Left lung (tissue), 10 donors: ENCODE measurements around the gene ZC3H6. TPM values are rescaled to one million over a fixed set of nuclear protein-coding genes. Genes with fewer than 3 reads are reported as not detected.
"Not testable (repeated sequence)": the region's sequence is repeated elsewhere in the genome, so short reads cannot be mapped to it uniquely, and the experiment has no call there.

Experiments used
- ATAC-seq: fragments of 200-7000 bp; cut with Tn5 transposase; one replicate; pipeline ENCODE4 v1.9.1; 2020; ENCODE audit warnings: moderate library complexity
- DNase-seq, 4 donors: peaks; one replicate each; pipeline ENCODE4 v3.0.0-alpha.2; 2013 to 2020
- H3K27ac ChIP-seq, 2 donors: fragments of 200-600 bp; sonication (generic) in 1 of 2; one replicate each; pipeline versions ENCODE4 v1.5.0 to v1.8.0; 2020 to 2021
- H3K27me3 ChIP-seq, 2 donors: fragments of 200-600 bp; sonication (generic) in 1 of 2; one replicate each; pipeline versions ENCODE4 v1.5.0 to v1.8.0; 2020 to 2021
- H3K36me3 ChIP-seq, 2 donors: fragments of 200-600 bp; sonication (generic) in 1 of 2; one replicate each; pipeline versions ENCODE4 v1.5.0 to v1.8.0; 2020 to 2021
- H3K4me1 ChIP-seq, 2 donors: fragments of 200-600 bp; one replicate each; pipeline ENCODE4 v1.8.0; 2021
- H3K4me3 ChIP-seq, 2 donors: fragments of 200-600 bp; sonication (generic) in 1 of 2; one replicate each; pipeline versions ENCODE4 v1.5.0 to v1.8.0; 2020 to 2021; ENCODE audit warnings: mild to moderate bottlenecking in 1 of 2
- H3K9me3 ChIP-seq, 2 donors: fragments of 200-600 bp; sonication (generic) in 1 of 2; one replicate each; pipeline versions ENCODE4 v1.5.0 to v1.8.0; 2020 to 2021
- intact Hi-C, 2 donors: fragments of 100-400 bp; cut with DNase I; formaldehyde crosslinking; loops; one replicate each; pipeline versions ENCODE4 v1.11.2 to v1.14.2; 2022
- polyA plus RNA-seq, 6 donors: library from polyadenylated mRNA; unstranded; fragments of 120-200 nt; gene quantifications; one replicate each; pipeline ENCODE4 v1.2.1, GENCODE V29; 2013; ENCODE audit not compliant: insufficient read length in 6 of 6
- total RNA-seq, 2 donors: library from RNA; stranded (reverse); fragmentation: NEBNext Ultra II Directional; extraction: Animal tissue kit (Norgen Biotek cat#: 25700); gene quantifications; one replicate each; pipeline ENCODE4 v1.2.1, GENCODE V29; 2021
- donor health status: DM: no; HTN: yes; CAD: no.
- donor health status: DM: no; HTN: no; CAD: no.

Gene ZC3H6
- total and polyA plus RNA-seq, 8 donors: 8.2 to 11.9 (median 9.8) TPM

GRCh38 chr2:112360055-112360454, 84.7 kb downstream of the ZC3H6 start:
- DNase-seq, intact Hi-C loops, H3K27ac ChIP-seq, H3K27me3 ChIP-seq, H3K4me1 ChIP-seq, ATAC-seq, H3K36me3 ChIP-seq, H3K4me3 ChIP-seq: not testable (repeated sequence)
- peaks cover 0 to 20% of the 10 kb centered on the region in 2 donors for H3K9me3 ChIP-seq

Other genes starting within 250 kb of the ZC3H6 start
- gene TMEM87B, start 220.3 kb upstream of the ZC3H6 start, total RNA-seq: 10 to 100 TPM; 32.2 to 36.8 TPM
- 10 to 100 TPM; 24.6 to 31.2 (median 27.3) TPM for gene TMEM87B, start 220.3 kb upstream of the ZC3H6 start, polyA plus RNA-seq
- 1 to 10 TPM; 2.6 to 3.1 TPM for gene FBLN7, start 137.2 kb upstream of the ZC3H6 start, total RNA-seq
- gene FBLN7, start 137.2 kb upstream of the ZC3H6 start, polyA plus RNA-seq: 10 to 100 TPM; 10.6 to 19.1 (median 13.6) TPM
- 1 to 10 TPM; 4.5 to 6.8 TPM for gene ZC3H8, start 20.6 kb upstream of the ZC3H6 start, total RNA-seq
- 10 to 100 TPM; 17.3 to 29.4 (median 23.1) TPM for gene ZC3H8, start 20.6 kb upstream of the ZC3H6 start, polyA plus RNA-seq
- gene RGPD8, start 158.0 kb downstream of the ZC3H6 start, total RNA-seq: 10 to 100 TPM; 14.9 to 15.1 TPM
- 1 to 10 TPM; 2.6 to 6.6 (median 5.6) TPM for gene RGPD8, start 158.0 kb downstream of the ZC3H6 start, polyA plus RNA-seq
- 10 to 100 TPM; 40.1 to 51.2 TPM for gene TTL, start 206.6 kb downstream of the ZC3H6 start, total RNA-seq
- 10 to 100 TPM; 49.4 to 62.3 (median 54.9) TPM for gene TTL, start 206.6 kb downstream of the ZC3H6 start, polyA plus RNA-seq